Globus pallidus (tissue), 1 donor: ENCODE measurements around the gene CUTA.

Experiments used
- DNase-seq: peaks from one replicate; pipeline ENCODE4 v3.0.0-alpha.2; 2015; ENCODE audit warnings: low spot score

The CUTA gene

DNA sequence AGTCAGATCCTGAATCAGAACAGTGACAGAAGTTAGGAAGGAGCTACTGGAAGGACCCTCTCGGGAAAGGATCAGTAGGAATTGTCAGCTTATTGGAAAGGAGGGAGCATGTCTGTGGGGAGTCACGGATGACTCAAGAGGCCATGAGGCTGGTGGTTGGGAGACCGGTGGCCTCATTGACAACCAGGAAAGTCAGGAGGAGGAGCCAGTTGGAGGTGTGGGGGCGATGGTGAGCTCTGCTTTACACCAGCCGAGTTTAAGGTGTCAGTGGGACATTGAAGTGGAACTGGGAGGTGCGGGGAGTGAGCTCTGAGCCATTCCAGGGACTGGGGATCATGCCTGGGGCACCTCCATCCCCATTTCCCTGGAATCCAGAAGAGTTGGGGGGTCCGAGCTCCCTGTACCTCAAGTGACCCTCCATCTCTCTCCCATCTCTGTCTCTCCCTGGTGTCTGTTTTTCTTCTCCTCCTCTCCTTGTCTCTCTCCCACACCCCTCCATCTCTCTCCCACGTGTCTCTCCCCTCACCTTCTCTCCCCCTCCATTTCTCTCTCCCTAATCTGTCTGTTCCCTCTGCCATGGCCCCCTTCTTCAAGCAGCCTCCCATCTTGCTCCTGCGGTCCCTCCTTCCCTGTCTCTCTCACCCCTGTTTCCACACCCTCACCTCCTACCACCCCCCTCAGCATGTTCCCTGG lies 22.2 kb upstream of the CUTA start:
- DNase-seq: no peak

- DNase-seq: no peak
These were observed 21.2 kb upstream of the CUTA start for GRCh38 chr6:33438978-33439594.

DNA sequence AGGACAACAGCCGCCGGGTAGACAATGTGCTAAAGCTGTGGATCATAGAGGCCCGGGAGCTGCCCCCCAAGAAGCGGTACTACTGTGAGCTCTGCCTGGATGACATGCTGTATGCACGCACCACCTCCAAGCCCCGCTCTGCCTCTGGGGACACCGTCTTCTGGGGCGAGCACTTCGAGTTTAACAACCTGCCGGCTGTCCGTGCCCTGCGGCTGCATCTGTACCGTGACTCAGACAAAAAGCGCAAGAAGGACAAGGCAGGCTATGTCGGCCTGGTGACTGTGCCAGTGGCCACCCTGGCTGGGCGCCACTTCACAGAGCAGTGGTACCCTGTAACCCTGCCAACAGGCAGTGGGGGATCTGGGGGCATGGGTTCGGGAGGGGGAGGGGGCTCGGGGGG lies 19.8 kb upstream of the CUTA start:
- DNase-seq: no peak

DNA sequence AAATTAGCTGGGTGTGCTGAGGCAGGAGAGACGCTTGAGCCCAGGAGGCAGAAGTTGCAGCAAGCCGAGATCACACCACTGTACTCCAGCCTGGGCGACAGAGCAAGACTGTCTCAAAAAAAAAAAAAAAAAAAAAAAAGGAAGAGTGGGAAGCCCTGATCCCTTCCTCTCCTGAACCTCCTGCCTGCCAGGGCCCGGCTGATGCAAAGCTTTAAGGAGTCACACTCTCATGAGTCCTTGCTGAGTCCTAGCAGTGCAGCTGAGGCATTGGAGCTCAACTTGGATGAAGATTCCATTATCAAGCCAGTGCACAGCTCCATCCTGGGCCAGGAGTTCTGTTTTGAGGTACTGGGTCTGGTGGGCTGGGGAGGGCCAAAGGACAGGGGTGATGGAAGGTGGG lies 17.1 kb upstream of the CUTA start:
- no peak for DNase-seq

DNA sequence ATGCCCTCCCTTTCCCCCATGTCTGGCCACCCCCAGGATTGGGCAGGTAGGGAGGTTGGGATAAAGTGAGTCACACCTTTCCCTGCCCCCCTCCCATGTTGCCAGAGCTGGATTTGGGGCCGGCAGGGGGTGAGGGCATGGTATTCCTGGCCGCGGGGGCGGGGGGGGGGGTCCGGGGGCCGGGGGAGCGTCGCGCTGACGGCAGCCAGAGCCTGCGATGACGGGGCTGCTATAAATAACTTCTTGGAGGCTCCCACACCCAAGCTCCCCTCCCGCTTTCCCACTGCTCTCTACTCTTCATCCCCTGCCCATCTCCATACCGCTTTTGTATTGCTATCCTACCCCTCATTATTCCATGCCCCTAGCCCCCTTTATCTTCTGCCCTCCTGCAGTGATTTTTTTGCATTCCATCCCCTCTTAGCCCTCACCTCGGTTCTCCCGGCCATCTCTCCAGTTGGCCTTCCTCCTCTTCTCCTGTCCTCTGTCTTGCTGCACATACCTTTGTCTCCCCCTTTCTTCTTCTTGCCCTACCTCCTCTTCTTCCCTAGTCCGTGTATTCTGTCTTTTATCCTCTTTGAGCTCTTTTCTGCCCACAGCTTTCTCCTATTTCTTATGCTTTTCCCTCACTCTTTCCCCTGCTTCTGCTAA lies 15.8 kb upstream of the CUTA start:
- no peak for DNase-seq

DNA sequence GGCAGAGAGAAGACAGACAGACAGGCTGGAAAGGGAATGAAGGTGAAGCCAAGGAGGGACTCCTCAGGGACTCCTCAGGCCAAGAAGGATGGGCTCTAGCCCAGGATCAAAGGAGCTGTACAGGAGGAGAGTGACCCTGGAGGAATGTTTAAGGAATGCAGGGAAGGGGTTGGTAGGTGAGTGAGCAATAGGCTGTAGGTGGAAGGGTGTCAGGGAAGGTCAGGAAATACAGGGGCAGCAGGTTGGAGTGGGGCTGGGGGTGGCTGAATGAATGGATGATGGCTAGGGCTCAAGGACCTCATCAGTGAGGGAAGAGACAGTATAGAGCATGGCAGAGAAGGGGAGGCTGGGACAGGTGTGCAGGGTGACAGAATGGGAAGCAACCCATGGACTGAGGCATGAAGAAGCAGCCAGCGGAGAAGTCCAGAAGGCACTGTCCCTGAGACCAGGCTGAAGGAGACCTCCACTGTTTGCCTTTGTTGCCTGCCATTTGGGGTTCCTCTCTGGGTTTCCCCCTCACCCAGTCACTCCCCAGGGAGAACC lies 15.2 kb upstream of the CUTA start:
- DNase-seq: no peak

DNA sequence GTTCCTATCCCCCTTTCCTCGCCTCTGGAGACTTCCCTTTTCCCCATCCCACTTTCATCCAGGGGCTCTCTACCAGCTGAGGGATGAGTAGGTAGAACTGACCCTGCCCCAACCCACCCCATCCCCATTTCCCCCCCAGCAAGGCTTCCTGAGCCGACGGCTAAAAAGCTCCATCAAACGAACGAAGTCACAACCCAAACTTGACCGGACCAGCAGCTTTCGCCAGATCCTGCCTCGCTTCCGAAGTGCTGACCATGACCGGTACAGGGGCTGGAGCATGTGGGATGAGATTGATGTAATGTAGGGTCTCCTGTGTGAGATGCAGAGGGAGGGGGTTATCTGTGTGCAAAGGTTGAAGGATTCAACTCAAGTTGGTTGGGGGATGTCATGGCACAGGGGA lies 14.6 kb upstream of the CUTA start:
- no peak for DNase-seq

DNA sequence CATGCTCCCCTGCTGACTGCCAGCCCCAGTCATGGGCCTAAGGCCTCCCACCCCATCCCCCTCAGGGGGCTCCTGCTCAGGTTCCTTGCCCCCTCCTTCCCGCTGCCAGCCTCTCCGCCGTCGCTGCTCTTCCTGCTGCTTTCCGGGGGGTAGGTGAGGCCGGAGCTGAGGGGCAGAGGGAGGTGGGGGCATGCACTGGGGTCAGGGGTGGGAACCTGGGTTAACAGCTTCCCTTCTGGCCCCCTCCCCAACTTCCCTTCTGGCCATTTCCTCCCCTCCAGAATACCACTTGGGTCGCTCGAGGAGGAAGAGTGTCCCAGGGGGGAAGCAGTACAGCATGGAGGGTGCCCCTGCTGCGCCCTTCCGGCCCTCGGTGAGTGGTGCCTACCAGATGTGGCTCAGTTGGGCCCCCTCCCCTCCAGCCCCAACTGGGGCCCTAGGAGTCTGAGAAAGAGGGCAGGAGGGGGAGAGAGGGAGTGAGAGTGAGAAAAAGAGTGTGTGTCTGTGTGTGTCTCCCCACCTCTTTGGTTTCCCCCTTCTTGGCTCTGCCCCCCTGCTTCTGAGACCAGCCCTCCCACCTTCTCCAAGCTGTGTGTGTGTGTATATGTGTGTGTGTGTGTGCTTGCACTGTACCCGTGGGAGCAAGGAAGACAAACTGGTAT lies 14.1 kb upstream of the CUTA start:
- no peak for DNase-seq

DNA sequence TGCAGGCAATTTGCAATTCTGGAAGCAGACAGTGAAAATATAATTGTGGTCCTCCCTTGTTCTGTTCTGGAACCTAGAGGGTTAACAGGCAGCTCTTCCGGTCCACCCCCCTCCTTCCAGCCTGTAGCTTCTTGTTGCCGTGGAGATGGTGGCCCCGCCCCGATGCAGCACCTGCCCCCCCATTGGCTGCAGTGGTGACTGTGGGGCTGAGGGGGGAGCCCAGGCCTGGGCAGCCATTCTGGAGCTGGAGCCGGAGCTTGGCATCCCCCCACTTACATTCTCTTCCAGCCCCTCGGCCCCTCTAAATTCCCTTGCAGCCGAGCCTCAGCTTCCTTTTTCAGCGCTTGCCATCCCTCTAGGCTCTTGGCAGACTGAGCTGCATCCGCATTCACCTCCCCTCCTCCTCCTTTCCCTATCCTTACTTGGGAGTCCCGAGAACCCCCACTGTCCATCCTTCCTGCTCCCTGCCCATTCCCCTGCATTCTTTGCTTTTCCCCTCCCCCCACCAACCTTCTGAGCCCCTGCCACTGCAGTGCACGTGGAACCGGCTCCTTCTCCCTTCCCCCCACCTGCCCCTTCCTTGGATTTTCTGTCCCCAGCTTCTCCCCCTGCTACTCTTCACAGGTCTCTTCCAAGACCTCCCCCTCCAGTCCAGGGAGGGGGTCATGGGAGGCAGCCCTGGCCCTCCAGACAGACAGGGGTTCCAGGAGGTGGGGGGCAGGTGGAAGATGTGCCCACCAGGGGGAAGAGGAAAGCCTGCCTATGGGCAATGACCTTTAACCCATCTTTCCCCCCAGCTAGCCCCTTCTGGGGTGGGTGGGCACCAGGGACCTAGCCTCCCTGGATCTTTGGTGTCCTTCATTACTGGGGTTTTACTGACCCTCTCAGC lies 13.3 kb upstream of the CUTA start:
- DNase-seq: peak; percentile 88

- no peak for DNase-seq
These were observed 12.4 kb upstream of the CUTA start for GRCh38 chr6:33430334-33430733.

GRCh38 chr6:33429750-33430052 lies 11.8 kb upstream of the CUTA start:
- DNase-seq: no peak

DNA sequence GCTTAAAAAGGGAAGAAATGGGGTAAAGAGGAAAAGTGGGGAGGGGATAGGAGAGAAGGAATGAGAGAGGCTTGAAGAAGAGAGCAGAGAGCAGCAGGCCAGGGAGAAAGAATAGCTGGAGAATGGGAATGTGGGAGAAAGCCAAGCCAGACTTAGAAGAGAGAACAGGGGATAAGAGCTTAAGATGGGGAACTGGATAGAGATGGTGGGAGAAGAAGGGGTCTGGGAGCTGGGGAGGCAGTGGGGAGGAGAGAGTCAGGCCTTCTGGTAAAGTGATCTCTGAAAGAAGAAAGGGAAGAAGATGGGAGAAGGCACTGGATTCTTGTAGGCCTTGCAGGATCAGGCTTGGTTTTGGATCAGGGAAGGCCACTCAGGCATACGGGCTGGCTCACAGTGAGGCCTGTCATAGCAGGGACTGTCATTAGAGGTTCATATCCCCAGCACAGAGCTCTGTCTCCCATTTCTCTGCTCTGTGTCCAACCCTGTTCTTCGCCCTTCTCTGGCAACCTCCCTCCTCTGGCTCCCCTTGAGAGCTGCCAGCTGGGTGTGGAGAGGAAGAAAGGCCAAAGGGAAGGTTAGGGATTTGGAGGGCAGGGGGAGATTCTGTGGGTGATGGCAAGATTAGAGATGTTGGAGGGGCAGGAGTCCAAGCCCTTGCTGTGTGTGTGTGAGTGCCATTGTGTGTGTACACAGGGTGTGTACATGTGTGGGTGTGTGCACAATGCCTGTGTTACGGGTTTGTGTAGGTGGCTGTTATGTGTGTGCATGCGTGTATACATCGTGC lies 11.3 kb upstream of the CUTA start:
- no peak for DNase-seq

GRCh38 chr6:33428224-33428965 lies 10.5 kb upstream of the CUTA start:
- DNase-seq: no peak

DNA sequence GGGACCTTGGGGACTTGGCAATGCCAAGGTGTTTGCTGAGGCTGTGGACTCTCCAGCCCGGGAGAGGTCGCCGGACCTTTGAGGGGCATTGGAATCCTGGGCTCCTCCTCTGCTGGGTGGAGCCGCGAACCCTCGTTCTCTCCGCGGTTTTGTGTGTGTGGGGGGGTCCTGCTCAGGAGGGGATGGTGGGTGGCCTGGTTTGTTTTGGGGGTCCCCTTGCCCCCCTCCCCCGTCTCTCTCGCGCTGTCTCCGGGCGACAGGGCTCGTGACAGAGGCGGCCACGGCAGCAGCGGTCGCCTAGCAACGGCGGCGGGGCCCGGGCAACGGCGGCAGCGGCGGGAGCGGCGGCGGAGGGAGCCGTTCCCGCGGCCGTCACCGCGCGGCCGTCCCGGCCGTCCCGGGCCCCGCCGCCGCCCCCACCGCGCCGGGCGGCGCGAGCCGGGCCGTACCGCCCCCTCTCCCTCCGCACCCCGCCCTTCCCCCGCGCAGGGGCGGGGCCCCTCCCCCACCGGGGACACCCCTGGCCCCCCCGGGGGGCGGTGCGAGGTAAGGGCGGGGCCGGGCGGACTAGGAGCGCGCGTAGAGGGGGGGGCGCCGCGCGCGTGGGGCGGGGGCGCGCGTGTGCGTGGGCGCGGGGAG lies 9.8 kb upstream of the CUTA start:
- DNase-seq: no peak

- DNase-seq: no peak
These were observed 8.9 kb upstream of the CUTA start for GRCh38 chr6:33426590-33427511.

- peak; percentile 82 for DNase-seq
These were observed 8.0 kb upstream of the CUTA start for GRCh38 chr6:33425668-33426577.

GRCh38 chr6:33424855-33425667 lies 7.2 kb upstream of the CUTA start:
- DNase-seq: no peak
